ACHN (cell line): ENCODE data around the gene THSD4.

ENCODE experiments used
- DNase-seq: peaks from one replicate; pipeline ENCODE4 v3.0.0-alpha.2; 2015
- in situ Hi-C: cut with HindIII; loops from 2 replicates; pipeline ENCODE4 v1.10.0; 2017; ENCODE audit warnings: low sequenced_read_pairs, low pct_ligation_motif_present, low pct_unique_long_range_greater_than_20kb

The THSD4 gene

GRCh38 chr15:71600237-71600636, 485.0 kb downstream of the THSD4 start:
- in situ Hi-C loops: no loop called here
- DNase-seq: no peak

GRCh38 chr15:71601038-71601834, 486.0 kb downstream of the THSD4 start:
- in situ Hi-C loops: no loop called here
- no peak for DNase-seq

- no peak for DNase-seq
- in situ Hi-C loops: no loop called here
Measured at GRCh38 chr15:71603379-71603778, 488.1 kb downstream of the THSD4 start.

- no peak for DNase-seq
- in situ Hi-C loops: no loop called here
Measured at GRCh38 chr15:71607383-71607782, 492.1 kb downstream of the THSD4 start.

- in situ Hi-C loops: no loop called here
- no peak for DNase-seq
Measured at GRCh38 chr15:71610728-71611552, 495.7 kb downstream of the THSD4 start.

- in situ Hi-C loops: no loop called here
- DNase-seq: no peak
Measured at GRCh38 chr15:71611553-71612396, 496.5 kb downstream of the THSD4 start.

- no peak for DNase-seq
Measured at GRCh38 chr15:71612397-71612722, 497.1 kb downstream of the THSD4 start.

GRCh38 chr15:71612869-71613268, 497.6 kb downstream of the THSD4 start:
- no peak for DNase-seq
- in situ Hi-C loops: no loop called here

More at GRCh38 chr15:71612397-71612722, 497.1 kb downstream of the THSD4 start:
- in situ Hi-C loops: no loop called here

- no peak for DNase-seq
- in situ Hi-C loops: no loop called here
Measured at GRCh38 chr15:71623111-71623510, 507.8 kb downstream of the THSD4 start.

- in situ Hi-C loops: no loop called here
- no peak for DNase-seq
Measured at GRCh38 chr15:71626596-71627088, 511.4 kb downstream of the THSD4 start.

GRCh38 chr15:71627188-71627587, 511.9 kb downstream of the THSD4 start:
- in situ Hi-C loops: no loop called here
- no peak for DNase-seq

- DNase-seq: no peak
- in situ Hi-C loops: no loop called here
Measured at GRCh38 chr15:71627604-71628003, 512.3 kb downstream of the THSD4 start.

- no peak for DNase-seq
Measured at GRCh38 chr15:71628988-71629770, 513.9 kb downstream of the THSD4 start.

GRCh38 chr15:71629781-71630474, 514.7 kb downstream of the THSD4 start:
- in situ Hi-C loops: no loop called here
- no peak for DNase-seq

More at GRCh38 chr15:71628988-71629770, 513.9 kb downstream of the THSD4 start:
- in situ Hi-C loops: no loop called here

- in situ Hi-C loops: no loop called here
- no peak for DNase-seq
Measured at GRCh38 chr15:71630475-71630809, 515.2 kb downstream of the THSD4 start.

- in situ Hi-C loops: no loop called here
- DNase-seq: no peak
Measured at GRCh38 chr15:71632576-71633195, 517.4 kb downstream of the THSD4 start.

GRCh38 chr15:71634820-71635560, 519.7 kb downstream of the THSD4 start:
- DNase-seq: no peak
- in situ Hi-C loops: no loop called here
